MM.1S (cell line): Measurements from ENCODE around the gene CSPG5.

ENCODE experiments used
- DNase-seq: peaks from one replicate; pipeline ENCODE4 v3.0.0-alpha.2; 2015
- H2AFZ ChIP-seq: fragments of 300-600 bp; sonication (generic); 2 replicates; pipeline ENCODE4 v1.6.0; 2016; ENCODE audit warnings: antibody characterized with exemption, low read length
- H3F3A ChIP-seq: fragments of 300-600 bp; sonication (generic); 2 replicates; pipeline ENCODE4 v1.6.1; 2016; ENCODE audit warnings: mild to moderate bottlenecking, antibody characterized with exemption, low read length, moderate library complexity, mixed read lengths; ENCODE audit not compliant: insufficient read depth
- H3K27ac ChIP-seq: fragments of 300-600 bp; sonication (generic); 2 replicates; pipeline ENCODE4 v1.5.1; 2016; ENCODE audit warnings: mild to moderate bottlenecking, low read length
- H3K27me3 ChIP-seq: fragments of 300-600 bp; sonication (generic); replicated peaks from 2 replicates; pipeline ENCODE4 v1.6.0; 2016; ENCODE audit warnings: low read length; ENCODE audit not compliant: insufficient read depth
- H3K36me3 ChIP-seq: fragments of 300-600 bp; sonication (generic); replicated peaks from 2 replicates; pipeline ENCODE4 v1.6.1; 2016; ENCODE audit warnings: mild to moderate bottlenecking, low read length, mixed read lengths; ENCODE audit not compliant: insufficient read depth
- H3K4me1 ChIP-seq: fragments of 300-600 bp; sonication (generic); 2 replicates; pipeline ENCODE4 v1.6.1; 2016; ENCODE audit warnings: low read length, mixed read lengths
- H3K4me2 ChIP-seq: fragments of 300-600 bp; sonication (generic); 2 replicates; pipeline ENCODE4 v1.6.0; 2016; ENCODE audit warnings: low read depth, low read length
- H3K4me3 ChIP-seq: fragments of 300-600 bp; sonication (generic); 2 replicates; pipeline ENCODE4 v1.5.1; 2016; ENCODE audit warnings: low read length, mixed read lengths
- H3K79me2 ChIP-seq: fragments of 300-600 bp; sonication (generic); 2 replicates; pipeline ENCODE4 v1.6.1; 2016; ENCODE audit warnings: mixed run types, low read length, mixed read lengths
- H3K9ac ChIP-seq: fragments of 300-600 bp; sonication (generic); 2 replicates; pipeline ENCODE4 v1.6.1; 2016; ENCODE audit warnings: low read length, mixed read lengths
- H3K9me2 ChIP-seq: fragments of 300-600 bp; sonication (generic); replicated peaks from 2 replicates; pipeline ENCODE4 v1.6.1; 2016; ENCODE audit warnings: mild to moderate bottlenecking, low read length, mixed read lengths; ENCODE audit not compliant: insufficient read depth
- H3K9me3 ChIP-seq: fragments of 300-600 bp; sonication (generic); replicated peaks from 2 replicates; pipeline ENCODE4 v1.6.1; 2016; ENCODE audit warnings: mild to moderate bottlenecking, low read length, mixed read lengths; ENCODE audit not compliant: insufficient read depth
- H4K20me1 ChIP-seq: fragments of 300-600 bp; sonication (generic); 2 replicates; pipeline ENCODE4 v1.6.1; 2016; ENCODE audit warnings: mild to moderate bottlenecking, low read length, moderate library complexity, mixed read lengths; ENCODE audit not compliant: insufficient read depth
- CTCF ChIP-seq: fragments of 300-600 bp; sonication (generic); IDR thresholded peaks from 2 replicates; pipeline ENCODE4 v1.5.1; 2016; ENCODE audit warnings: antibody characterized with exemption, low read length, mixed read lengths
- EZH2 ChIP-seq: fragments of 300-600 bp; sonication (generic); optimal IDR thresholded peaks from 2 replicates; pipeline ENCODE3; 2017; ENCODE audit warnings: low read depth, mild to moderate bottlenecking, antibody characterized with exemption, low read length, mixed read lengths
- EZH2phosphoT487 ChIP-seq: fragments of 300-600 bp; sonication (generic); IDR thresholded peaks from 2 replicates; pipeline ENCODE4 v1.6.1; 2018; ENCODE audit warnings: antibody characterized with exemption, low read length

Gene CSPG5

DNA sequence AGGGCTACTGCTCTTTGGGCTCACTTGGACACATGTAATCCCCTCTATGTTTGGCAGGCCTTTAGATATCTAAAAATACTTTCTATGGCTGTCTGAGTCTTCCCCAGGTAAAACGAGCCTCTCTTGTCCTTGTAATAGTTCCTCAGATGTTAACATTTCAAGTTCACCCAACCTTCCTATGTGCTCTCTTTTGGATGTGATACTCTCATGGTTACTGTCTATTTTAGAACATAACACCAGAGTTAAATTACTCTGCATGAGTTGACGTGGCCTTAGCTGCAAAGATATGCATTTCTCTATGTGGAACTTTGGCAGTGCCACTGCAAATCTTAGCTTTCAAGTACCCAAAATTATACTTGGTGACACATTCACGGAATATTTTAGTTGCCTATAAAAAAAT lies 31.9 kb upstream of the CSPG5 start:
- Histone ChIP-seq H3K9me3 (no peaks in the 10 kb centered on the region), H2AFZ (no peak overlapping the region), H3K4me2 (no peak overlapping the region), H3K4me1 (no peaks in the 10 kb centered on the region), H3K79me2 (no peaks in the 10 kb centered on the region), H3K27ac (no peak overlapping the region), H3K9me2 (no peaks in the 10 kb centered on the region), H3F3A (no peaks in the 10 kb centered on the region), H3K36me3 (0 out of 2 replicates have a peak, but pooled peaks cover 3% of the 10 kb centered on the region), H3K27me3 (no peaks in the 10 kb centered on the region), H3K9ac (no peak overlapping the region), H4K20me1 (no peaks in the 10 kb centered on the region), H3K4me3 (no peak overlapping the region)
- no peak for DNase-seq
- TF ChIP-seq EZH2phosphoT487 (no peak), CTCF (no peak), EZH2 (no peak)

DNA sequence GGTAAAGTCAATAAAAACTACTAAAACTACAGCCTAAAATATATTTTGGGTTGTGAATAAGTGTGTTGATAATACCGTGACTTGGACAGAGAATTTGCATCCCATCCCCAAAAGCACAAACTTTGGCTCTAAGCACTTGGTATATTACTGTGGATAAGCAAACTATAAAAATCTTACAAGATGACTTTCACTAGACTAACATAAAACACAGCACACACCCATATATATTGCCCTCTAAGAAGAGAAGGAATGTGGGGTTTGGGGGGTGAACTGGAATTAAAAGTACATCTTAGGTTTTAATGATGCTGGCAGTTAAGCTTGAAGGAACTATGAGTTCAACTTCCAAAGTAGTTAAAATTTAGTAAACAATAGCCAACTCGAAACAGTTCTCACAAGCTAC lies 28.7 kb upstream of the CSPG5 start:
- Histone ChIP-seq H3K4me2 (no peak overlapping the region), H3K9ac (no peak overlapping the region), H3K27ac (no peak overlapping the region), H3F3A (no peaks in the 10 kb centered on the region), H3K9me3 (no peaks in the 10 kb centered on the region), H3K4me3 (no peak overlapping the region), H3K79me2 (peaks cover 5% of the 10 kb centered on the region), H3K27me3 (no peaks in the 10 kb centered on the region), H4K20me1 (no peaks in the 10 kb centered on the region), H2AFZ (no peak overlapping the region), H3K4me1 (peaks cover 14% of the 10 kb centered on the region), H3K36me3 (0 out of 2 replicates have a peak, but pooled peaks cover 3% of the 10 kb centered on the region), H3K9me2 (no peaks in the 10 kb centered on the region)
- no peak for DNase-seq
- TF ChIP-seq EZH2 (no peak), CTCF (no peak), EZH2phosphoT487 (no peak)

GRCh38 chr3:47606165-47606564 lies 27.5 kb upstream of the CSPG5 start:
- H4K20me1 ChIP-seq, result no peaks in the 10 kb centered on the region
- peaks cover 10% of the 10 kb centered on the region for H3K79me2 ChIP-seq
- H3K9me3 ChIP-seq, result no peaks in the 10 kb centered on the region
- H3K27me3 ChIP-seq, result no peaks in the 10 kb centered on the region
- H3K4me3 ChIP-seq, result no peak overlapping the region
- no peak overlapping the region for H3K4me2 ChIP-seq
- H3K9me2 ChIP-seq, result no peaks in the 10 kb centered on the region
- TF ChIP-seq EZH2, result no peak
- no peak for TF ChIP-seq CTCF
- TF ChIP-seq EZH2phosphoT487, result no peak
- no peaks in the 10 kb centered on the region for H3F3A ChIP-seq
- no peak overlapping the region for H2AFZ ChIP-seq
- DNase-seq, result no peak
- peaks cover 14% of the 10 kb centered on the region for H3K4me1 ChIP-seq
- no peak overlapping the region for H3K27ac ChIP-seq
- 0 out of 2 replicates have a peak, but pooled peaks cover 3% of the 10 kb centered on the region for H3K36me3 ChIP-seq
- no peak overlapping the region for H3K9ac ChIP-seq
